WTC11 (cell line): Measurements from ENCODE around the gene TEKTIP1.
"Not testable (repeated sequence)": the region's sequence is repeated elsewhere in the genome, so short reads cannot be mapped to it uniquely, and the experiment has no call there.

Experiments
- NFYB ChIP-seq: sonication (generic); formaldehyde crosslinking; conservative IDR thresholded peaks from 2 replicates; pipeline ENCODE4 v1.8.0; 2022; ENCODE audit warnings: low read depth, missing genetic modification reagents
- ZNF121 ChIP-seq: sonication (generic); formaldehyde crosslinking; IDR thresholded peaks from 2 replicates; pipeline ENCODE4 v1.8.0; 2023; ENCODE audit warnings: missing genetic modification reagents
- TF ChIP-seq, protein P1 (sequence below): fragments of 200-600 bp; IDR thresholded peaks from 2 replicates; pipeline ENCODE4 v1.8.0; 2022; ENCODE audit warnings: antibody characterized with exemption
- TF ChIP-seq, protein P2 (sequence below): sonication (generic); formaldehyde crosslinking; IDR thresholded peaks from 2 replicates; pipeline ENCODE4 v1.8.0; 2023; ENCODE audit warnings: mild to moderate bottlenecking, missing genetic modification reagents
- TF ChIP-seq, protein P3 (sequence below): sonication (generic); formaldehyde crosslinking; IDR thresholded peaks from 2 replicates; pipeline ENCODE4 v1.8.0; 2022; ENCODE audit warnings: mild to moderate bottlenecking, missing genetic modification reagents

DNA sequence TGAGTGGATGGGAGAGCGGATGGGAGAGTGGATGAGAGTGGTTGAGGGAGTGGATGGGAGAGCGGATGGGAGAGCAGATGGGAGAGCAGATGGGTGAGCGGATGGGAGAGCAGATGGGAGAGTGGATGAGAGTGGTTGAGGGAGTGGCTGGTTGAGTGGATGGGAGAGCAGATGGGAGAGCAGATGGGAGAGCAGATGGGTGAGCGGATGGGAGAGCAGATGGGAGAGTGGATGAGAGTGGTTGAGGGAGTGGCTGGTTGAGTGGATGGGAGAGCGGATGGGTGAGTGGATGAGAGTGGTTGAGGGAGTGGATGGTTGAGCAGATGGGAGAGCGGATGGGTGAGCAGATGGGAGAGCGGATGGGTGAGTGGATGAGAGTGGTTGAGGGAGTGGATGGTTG, 9.7 kb upstream of the TEKTIP1 start:
- TF ChIP-seq, protein P1, sequence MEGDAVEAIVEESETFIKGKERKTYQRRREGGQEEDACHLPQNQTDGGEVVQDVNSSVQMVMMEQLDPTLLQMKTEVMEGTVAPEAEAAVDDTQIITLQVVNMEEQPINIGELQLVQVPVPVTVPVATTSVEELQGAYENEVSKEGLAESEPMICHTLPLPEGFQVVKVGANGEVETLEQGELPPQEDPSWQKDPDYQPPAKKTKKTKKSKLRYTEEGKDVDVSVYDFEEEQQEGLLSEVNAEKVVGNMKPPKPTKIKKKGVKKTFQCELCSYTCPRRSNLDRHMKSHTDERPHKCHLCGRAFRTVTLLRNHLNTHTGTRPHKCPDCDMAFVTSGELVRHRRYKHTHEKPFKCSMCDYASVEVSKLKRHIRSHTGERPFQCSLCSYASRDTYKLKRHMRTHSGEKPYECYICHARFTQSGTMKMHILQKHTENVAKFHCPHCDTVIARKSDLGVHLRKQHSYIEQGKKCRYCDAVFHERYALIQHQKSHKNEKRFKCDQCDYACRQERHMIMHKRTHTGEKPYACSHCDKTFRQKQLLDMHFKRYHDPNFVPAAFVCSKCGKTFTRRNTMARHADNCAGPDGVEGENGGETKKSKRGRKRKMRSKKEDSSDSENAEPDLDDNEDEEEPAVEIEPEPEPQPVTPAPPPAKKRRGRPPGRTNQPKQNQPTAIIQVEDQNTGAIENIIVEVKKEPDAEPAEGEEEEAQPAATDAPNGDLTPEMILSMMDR: not testable (repeated sequence)
- TF ChIP-seq ZNF121, NFYB (CRISPR knock-in tag): not testable (repeated sequence)
- TF ChIP-seq, protein P2, sequence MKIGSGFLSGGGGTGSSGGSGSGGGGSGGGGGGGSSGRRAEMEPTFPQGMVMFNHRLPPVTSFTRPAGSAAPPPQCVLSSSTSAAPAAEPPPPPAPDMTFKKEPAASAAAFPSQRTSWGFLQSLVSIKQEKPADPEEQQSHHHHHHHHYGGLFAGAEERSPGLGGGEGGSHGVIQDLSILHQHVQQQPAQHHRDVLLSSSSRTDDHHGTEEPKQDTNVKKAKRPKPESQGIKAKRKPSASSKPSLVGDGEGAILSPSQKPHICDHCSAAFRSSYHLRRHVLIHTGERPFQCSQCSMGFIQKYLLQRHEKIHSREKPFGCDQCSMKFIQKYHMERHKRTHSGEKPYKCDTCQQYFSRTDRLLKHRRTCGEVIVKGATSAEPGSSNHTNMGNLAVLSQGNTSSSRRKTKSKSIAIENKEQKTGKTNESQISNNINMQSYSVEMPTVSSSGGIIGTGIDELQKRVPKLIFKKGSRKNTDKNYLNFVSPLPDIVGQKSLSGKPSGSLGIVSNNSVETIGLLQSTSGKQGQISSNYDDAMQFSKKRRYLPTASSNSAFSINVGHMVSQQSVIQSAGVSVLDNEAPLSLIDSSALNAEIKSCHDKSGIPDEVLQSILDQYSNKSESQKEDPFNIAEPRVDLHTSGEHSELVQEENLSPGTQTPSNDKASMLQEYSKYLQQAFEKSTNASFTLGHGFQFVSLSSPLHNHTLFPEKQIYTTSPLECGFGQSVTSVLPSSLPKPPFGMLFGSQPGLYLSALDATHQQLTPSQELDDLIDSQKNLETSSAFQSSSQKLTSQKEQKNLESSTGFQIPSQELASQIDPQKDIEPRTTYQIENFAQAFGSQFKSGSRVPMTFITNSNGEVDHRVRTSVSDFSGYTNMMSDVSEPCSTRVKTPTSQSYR (CRISPR knock-in tag): not testable (repeated sequence)
- TF ChIP-seq, protein P3, sequence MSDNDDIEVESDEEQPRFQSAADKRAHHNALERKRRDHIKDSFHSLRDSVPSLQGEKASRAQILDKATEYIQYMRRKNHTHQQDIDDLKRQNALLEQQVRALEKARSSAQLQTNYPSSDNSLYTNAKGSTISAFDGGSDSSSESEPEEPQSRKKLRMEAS (CRISPR knock-in tag): not testable (repeated sequence)
